ENCODE measurements around the gene PCDHGA8. TPM values are rescaled to one million over a fixed set of nuclear protein-coding genes. Genes with fewer than 3 reads are reported as not detected.

The PCDHGA8 gene
- total RNA-seq, 2 experiments from 2014 or later, result not detected

DNA sequence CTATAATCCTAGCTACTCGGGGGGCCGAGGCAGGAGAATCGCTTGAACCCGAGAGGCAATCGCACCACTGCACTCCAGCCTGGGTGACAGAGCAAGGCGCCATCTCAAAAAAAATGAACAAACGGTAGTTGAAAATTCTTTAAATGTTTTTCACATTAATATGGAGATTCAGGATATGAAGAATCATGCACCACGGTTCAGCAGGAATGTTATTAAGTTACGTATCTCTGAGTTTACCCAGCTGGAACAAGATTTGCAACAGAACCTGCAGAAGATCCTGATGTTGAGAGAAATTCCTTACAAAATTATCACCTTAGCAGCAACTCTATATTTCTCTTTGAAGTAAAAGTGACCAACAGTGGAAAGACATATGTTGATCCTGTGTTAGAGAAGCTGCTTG lies 47.9 kb downstream of the PCDHGA8 start:
- Mint-ChIP-seq H3K36me3 (ENCODE audit: low read depth) (no peaks in the 10 kb centered on the region), H3K4me1 (no peaks in the 10 kb centered on the region), H3K27ac (no peak overlapping the region), H3K4me3 (no peak overlapping the region), H3K9me3 (ENCODE audit: low read depth) (peaks cover 7% of the 10 kb centered on the region), H3K27me3 (peaks cover 25% of the 10 kb centered on the region)
- no peak for DNase-seq
- no peak for ATAC-seq
- ChIA-PET POLR2A (interaction anchor here (0.7 kb wide), 1 partner anchor 484 kb away, joined by 4 read pairs; no protein-coding TSS in a partner anchor), CTCF (interaction anchor here (0.5 to 0.6 kb wide), 3 partner anchors 17 to 232 kb away, joined by 3 to 4 read pairs (median 4); no protein-coding TSS in a partner anchor)
- intact Hi-C loops (cut with DNase I, micrococcal nuclease), result no loop called here

DNA sequence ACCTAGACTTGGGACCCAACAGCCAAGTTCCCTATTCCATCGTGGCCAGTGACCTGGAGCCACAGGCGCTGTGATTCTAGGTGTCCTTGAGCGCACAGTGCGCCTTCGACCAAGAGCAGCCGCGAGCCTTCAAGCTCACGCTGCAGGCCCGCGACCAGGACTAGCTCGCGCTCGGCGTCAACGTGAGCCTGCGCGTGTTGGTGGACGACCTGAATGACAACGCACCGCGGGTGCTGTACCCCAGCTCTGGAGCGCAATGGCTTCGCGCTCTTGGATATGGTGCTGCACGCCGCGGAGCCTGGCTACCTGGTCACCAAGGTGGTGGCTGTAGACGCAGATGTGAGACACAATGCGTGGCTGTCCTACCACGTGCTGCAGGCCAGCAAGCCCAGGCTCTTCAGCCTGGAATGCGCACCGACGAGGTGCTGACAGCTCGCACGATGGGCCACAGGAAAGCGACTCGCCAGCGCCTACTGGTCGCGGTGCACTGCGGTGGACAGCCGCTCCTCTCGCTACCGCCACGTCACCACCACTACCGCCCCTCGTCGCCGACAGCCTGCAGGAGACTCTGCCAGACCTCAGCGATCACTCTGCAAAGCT lies 49.2 kb downstream of the PCDHGA8 start:
- ChIA-PET POLR2A (no interaction called here), CTCF (interaction anchor here (2.0 kb wide), 1 partner anchor 11 kb away, joined by 6 read pairs; the partner anchor contains the start of gene PCDHGA12)

More for the DNA sequence above, 49.2 kb downstream of the PCDHGA8 start:
- DNase-seq, result no peak
- no peak for ATAC-seq
- no peaks in the 10 kb centered on the region for H3K4me1 Mint-ChIP-seq
- H3K9me3 Mint-ChIP-seq (ENCODE audit: low read depth), result peaks cover 7% of the 10 kb centered on the region
- intact Hi-C loops (cut with DNase I, micrococcal nuclease), result no loop called here
- no peak overlapping the region for H3K4me3 Mint-ChIP-seq
- H3K36me3 Mint-ChIP-seq (ENCODE audit: low read depth), result no peaks in the 10 kb centered on the region
- peaks cover 26% of the 10 kb centered on the region for H3K27me3 Mint-ChIP-seq
- no peak overlapping the region for H3K27ac Mint-ChIP-seq

Other genes starting within 250 kb of the PCDHGA8 start
- gene PCDHB6, start 242.6 kb upstream of the PCDHGA8 start, total RNA-seq, result not detected
- not detected for gene PCDHB7, start 220.0 kb upstream of the PCDHGA8 start, total RNA-seq
- not detected for gene PCDHB8, start 214.8 kb upstream of the PCDHGA8 start, total RNA-seq
- gene PCDHB16, start 210.2 kb upstream of the PCDHGA8 start, total RNA-seq, result not detected
- gene PCDHB9, start 205.5 kb upstream of the PCDHGA8 start, total RNA-seq, result not detected
- not detected for gene PCDHB10, start 200.3 kb upstream of the PCDHGA8 start, total RNA-seq
- gene PCDHB11, start 193.0 kb upstream of the PCDHGA8 start, total RNA-seq, result not detected
- gene PCDHB12, start 183.9 kb upstream of the PCDHGA8 start, total RNA-seq, result not detected
- not detected for gene PCDHB13, start 178.7 kb upstream of the PCDHGA8 start, total RNA-seq
- gene PCDHB14, start 169.3 kb upstream of the PCDHGA8 start, total RNA-seq, result not detected
- gene PCDHB15, start 147.2 kb upstream of the PCDHGA8 start, total RNA-seq, result not detected
- under 1 TPM; 0.27 to 0.30 TPM for gene SLC25A2, start 88.6 kb upstream of the PCDHGA8 start, total RNA-seq
- gene TAF7, start 71.8 kb upstream of the PCDHGA8 start, total RNA-seq, result 10 to 100 TPM; 45.2 to 54.4 TPM
- under 1 TPM in 1 of 2 experiments, not detected in 1; 0.05 TPM for gene PCDHGA1, start 62.1 kb upstream of the PCDHGA8 start, total RNA-seq
- not detected for gene PCDHGA2, start 53.9 kb upstream of the PCDHGA8 start, total RNA-seq
- gene PCDHGA3, start 48.8 kb upstream of the PCDHGA8 start, total RNA-seq, result not detected
- not detected for gene PCDHGB1, start 42.5 kb upstream of the PCDHGA8 start, total RNA-seq
- under 1 TPM; 0.11 TPM for gene PCDHGA4, start 37.6 kb upstream of the PCDHGA8 start, total RNA-seq
- under 1 TPM; 0.07 to 0.18 TPM for gene PCDHGB2, start 32.6 kb upstream of the PCDHGA8 start, total RNA-seq
- gene PCDHGA5, start 28.5 kb upstream of the PCDHGA8 start, total RNA-seq, result under 1 TPM; 0.07 to 0.09 TPM
- not detected for gene PCDHGB3, start 22.4 kb upstream of the PCDHGA8 start, total RNA-seq
- under 1 TPM; 0.05 to 0.14 TPM for gene PCDHGA6, start 18.7 kb upstream of the PCDHGA8 start, total RNA-seq
- gene PCDHGA7, start 9.9 kb upstream of the PCDHGA8 start, total RNA-seq, result not detected
- under 1 TPM in 1 of 2 experiments, not detected in 1; 0.09 TPM for gene PCDHGB4, start 4.9 kb upstream of the PCDHGA8 start, total RNA-seq
- under 1 TPM; 0.05 to 0.09 TPM for gene PCDHGB5, start 5.3 kb downstream of the PCDHGA8 start, total RNA-seq
- gene PCDHGA9, start 10.1 kb downstream of the PCDHGA8 start, total RNA-seq, result under 1 TPM in 1 of 2 experiments, not detected in 1; 0.09 TPM
- not detected for gene PCDHGB6, start 15.4 kb downstream of the PCDHGA8 start, total RNA-seq
- under 1 TPM in 1 of 2 experiments, not detected in 1; 0.07 TPM for gene PCDHGA10, start 20.4 kb downstream of the PCDHGA8 start, total RNA-seq
- gene PCDHGB7, start 25.0 kb downstream of the PCDHGA8 start, total RNA-seq, result not detected
- under 1 TPM in 1 of 2 experiments, not detected in 1; 0.07 TPM for gene PCDHGA11, start 28.4 kb downstream of the PCDHGA8 start, total RNA-seq
- gene PCDHGA12, start 37.9 kb downstream of the PCDHGA8 start, total RNA-seq, result under 1 TPM; 0.07 to 0.09 TPM
- under 1 TPM; 0.16 to 0.34 TPM for gene PCDHGC3, start 83.3 kb downstream of the PCDHGA8 start, total RNA-seq
- not detected for gene PCDHGC4, start 92.4 kb downstream of the PCDHGA8 start, total RNA-seq
- not detected for gene PCDHGC5, start 96.4 kb downstream of the PCDHGA8 start, total RNA-seq
- gene DIAPH1, start 226.4 kb downstream of the PCDHGA8 start, total RNA-seq, result 100 to 1,000 TPM; 185 to 212 TPM
- gene HDAC3, start 244.2 kb downstream of the PCDHGA8 start, total RNA-seq, result 10 to 100 TPM; 85.9 to 88.6 TPM
- 10 to 100 TPM; 24.3 to 27.8 TPM for gene RELL2, start 244.4 kb downstream of the PCDHGA8 start, total RNA-seq